Activated naive CD8-positive, alpha-beta T cell treated with anti-CD3 and anti-CD28 coated beads for 36 hours (primary cell): ENCODE measurements around the gene NR1I2. TPM values are rescaled to one million over a fixed set of nuclear protein-coding genes. Genes with fewer than 3 reads are reported as not detected.

Source experiments
- DNase-seq: peaks from one replicate; pipeline ENCODE4 v3.0.0; 2021
- H3K27ac Mint-ChIP-seq: one replicate; pipeline ENCODE4 v1.8.0; 2022; ENCODE audit warnings: mild to moderate bottlenecking, moderate library complexity, mixed read lengths
- H3K27me3 Mint-ChIP-seq: one replicate; pipeline ENCODE4 v1.8.0; 2022; ENCODE audit warnings: mild to moderate bottlenecking, mixed read lengths
- H3K36me3 Mint-ChIP-seq: one replicate; pipeline ENCODE4 v1.8.0; 2021; ENCODE audit warnings: mild to moderate bottlenecking, mixed read lengths
- H3K4me1 Mint-ChIP-seq: one replicate; pipeline ENCODE4 v1.8.0; 2021; ENCODE audit warnings: mixed read lengths
- H3K4me3 Mint-ChIP-seq: one replicate; pipeline ENCODE4 v1.8.0; 2022; ENCODE audit warnings: mild to moderate bottlenecking, moderate library complexity, mixed read lengths
- H3K9me3 Mint-ChIP-seq: one replicate; pipeline ENCODE4 v1.8.0; 2022; ENCODE audit warnings: mixed read lengths
- total RNA-seq, 2 experiments: library from RNA; stranded (reverse); gene quantifications; one replicate each; pipeline ENCODE4 v1.2.3, GENCODE V29; 2021

Gene NR1I2
- total RNA-seq: 1 to 10 TPM; 1.2 to 1.4 TPM

GRCh38 chr3:119781330-119782198 is at the start of gene NR1I2:
NR1I2 (plus strand) TSS chr3:119782101.
- H3K4me1 Mint-ChIP-seq: peaks cover 11% of the 10 kb centered on the region
- H3K36me3 Mint-ChIP-seq: no peaks in the 10 kb centered on the region
- H3K9me3 Mint-ChIP-seq: peaks cover under 1% of the 10 kb centered on the region
- no peak within 1 kb of the TSS for H3K4me3 Mint-ChIP-seq
- DNase-seq: no peak
- no peak within 1 kb of the TSS for H3K27ac Mint-ChIP-seq
- no peaks in the 10 kb centered on the region for H3K27me3 Mint-ChIP-seq

- Mint-ChIP-seq H3K9me3 (no peaks in the 10 kb centered on the region), H3K27me3 (no peaks in the 10 kb centered on the region), H3K36me3 (no peaks in the 10 kb centered on the region), H3K4me1 (no peaks in the 10 kb centered on the region), H3K4me3 (no peak overlapping the region), H3K27ac (no peak overlapping the region)
- no peak for DNase-seq
Measured at GRCh38 chr3:119733812-119734211, 48.1 kb upstream of the NR1I2 start.

- no peak overlapping the region for H3K4me3 Mint-ChIP-seq
- H3K36me3 Mint-ChIP-seq: no peaks in the 10 kb centered on the region
- no peak for DNase-seq
- H3K27ac Mint-ChIP-seq: no peak overlapping the region
- no peaks in the 10 kb centered on the region for H3K4me1 Mint-ChIP-seq
- no peaks in the 10 kb centered on the region for H3K9me3 Mint-ChIP-seq
- peaks cover 24% of the 10 kb centered on the region for H3K27me3 Mint-ChIP-seq
Measured at GRCh38 chr3:119738741-119739140, 43.2 kb upstream of the NR1I2 start.

- no peak for DNase-seq
- Mint-ChIP-seq H3K4me3 (no peak overlapping the region), H3K9me3 (no peaks in the 10 kb centered on the region), H3K4me1 (no peaks in the 10 kb centered on the region), H3K27me3 (peaks cover 30% of the 10 kb centered on the region), H3K27ac (no peak overlapping the region), H3K36me3 (no peaks in the 10 kb centered on the region)
Measured at GRCh38 chr3:119741657-119742590, 40.0 kb upstream of the NR1I2 start.

- H3K27me3 Mint-ChIP-seq: peaks cover 42% of the 10 kb centered on the region
- H3K4me3 Mint-ChIP-seq: no peak overlapping the region
- no peaks in the 10 kb centered on the region for H3K9me3 Mint-ChIP-seq
- DNase-seq: no peak
- H3K4me1 Mint-ChIP-seq: no peaks in the 10 kb centered on the region
- H3K27ac Mint-ChIP-seq: no peak overlapping the region
- no peaks in the 10 kb centered on the region for H3K36me3 Mint-ChIP-seq
Measured at GRCh38 chr3:119743921-119744320, 38.0 kb upstream of the NR1I2 start.

- H3K36me3 Mint-ChIP-seq: no peaks in the 10 kb centered on the region
- no peak overlapping the region for H3K4me3 Mint-ChIP-seq
- H3K4me1 Mint-ChIP-seq: no peaks in the 10 kb centered on the region
- no peak for DNase-seq
- H3K27ac Mint-ChIP-seq: no peak overlapping the region
- H3K9me3 Mint-ChIP-seq: no peaks in the 10 kb centered on the region
- peaks cover 40% of the 10 kb centered on the region for H3K27me3 Mint-ChIP-seq
Measured at GRCh38 chr3:119745942-119746341, 36.0 kb upstream of the NR1I2 start.

- H3K27me3 Mint-ChIP-seq: peaks cover 36% of the 10 kb centered on the region
- H3K27ac Mint-ChIP-seq: no peak overlapping the region
- DNase-seq: no peak
- H3K36me3 Mint-ChIP-seq: no peaks in the 10 kb centered on the region
- H3K9me3 Mint-ChIP-seq: no peaks in the 10 kb centered on the region
- no peak overlapping the region for H3K4me3 Mint-ChIP-seq
- H3K4me1 Mint-ChIP-seq: no peaks in the 10 kb centered on the region
Measured at GRCh38 chr3:119746423-119746822, 35.5 kb upstream of the NR1I2 start.

- no peak overlapping the region for H3K27ac Mint-ChIP-seq
- H3K27me3 Mint-ChIP-seq: peaks cover 30% of the 10 kb centered on the region
- H3K4me1 Mint-ChIP-seq: no peaks in the 10 kb centered on the region
- DNase-seq: no peak
- H3K36me3 Mint-ChIP-seq: no peaks in the 10 kb centered on the region
- H3K4me3 Mint-ChIP-seq: no peak overlapping the region
- no peaks in the 10 kb centered on the region for H3K9me3 Mint-ChIP-seq
Measured at GRCh38 chr3:119747357-119747756, 34.5 kb upstream of the NR1I2 start.

GRCh38 chr3:119748991-119749390 is 32.9 kb upstream of the NR1I2 start:
- no peak for DNase-seq
- H3K36me3 Mint-ChIP-seq: no peaks in the 10 kb centered on the region
- H3K27ac Mint-ChIP-seq: no peak overlapping the region

GRCh38 chr3:119751423-119751822 is 30.5 kb upstream of the NR1I2 start:
- no peak overlapping the region for H3K4me3 Mint-ChIP-seq
- H3K4me1 Mint-ChIP-seq: no peaks in the 10 kb centered on the region
- no peak for DNase-seq
- H3K27me3 Mint-ChIP-seq: peaks cover 37% of the 10 kb centered on the region
- no peaks in the 10 kb centered on the region for H3K36me3 Mint-ChIP-seq
- no peak overlapping the region for H3K27ac Mint-ChIP-seq
- peaks cover 7% of the 10 kb centered on the region for H3K9me3 Mint-ChIP-seq

More at GRCh38 chr3:119748991-119749390, 32.9 kb upstream of the NR1I2 start:
- no peaks in the 10 kb centered on the region for H3K4me1 Mint-ChIP-seq
- peaks cover 27% of the 10 kb centered on the region for H3K27me3 Mint-ChIP-seq
- peaks cover 5% of the 10 kb centered on the region for H3K9me3 Mint-ChIP-seq
- H3K4me3 Mint-ChIP-seq: no peak overlapping the region

GRCh38 chr3:119759962-119760361 is 21.9 kb upstream of the NR1I2 start:
- Mint-ChIP-seq H3K27me3 (peaks cover 48% of the 10 kb centered on the region), H3K4me1 (no peaks in the 10 kb centered on the region), H3K9me3 (peaks cover 8% of the 10 kb centered on the region), H3K36me3 (peaks cover 3% of the 10 kb centered on the region), H3K27ac (no peak overlapping the region), H3K4me3 (no peak overlapping the region)
- no peak for DNase-seq

- Mint-ChIP-seq H3K9me3 (peaks cover 8% of the 10 kb centered on the region), H3K4me1 (no peaks in the 10 kb centered on the region), H3K27me3 (peaks cover 38% of the 10 kb centered on the region), H3K4me3 (no peak overlapping the region), H3K27ac (no peak overlapping the region), H3K36me3 (peaks cover 3% of the 10 kb centered on the region)
- no peak for DNase-seq
Measured at GRCh38 chr3:119762876-119763275, 19.0 kb upstream of the NR1I2 start.

GRCh38 chr3:119763466-119763865 is 18.4 kb upstream of the NR1I2 start:
- Mint-ChIP-seq H3K9me3 (peaks cover 8% of the 10 kb centered on the region), H3K27me3 (peaks cover 38% of the 10 kb centered on the region), H3K36me3 (peaks cover 3% of the 10 kb centered on the region), H3K4me3 (no peak overlapping the region), H3K27ac (no peak overlapping the region), H3K4me1 (no peaks in the 10 kb centered on the region)
- DNase-seq: no peak

GRCh38 chr3:119765239-119765638 is 16.7 kb upstream of the NR1I2 start:
- H3K4me3 Mint-ChIP-seq: no peak overlapping the region
- peaks cover 3% of the 10 kb centered on the region for H3K36me3 Mint-ChIP-seq
- no peak overlapping the region for H3K27ac Mint-ChIP-seq
- peaks cover 7% of the 10 kb centered on the region for H3K9me3 Mint-ChIP-seq
- H3K4me1 Mint-ChIP-seq: no peaks in the 10 kb centered on the region
- H3K27me3 Mint-ChIP-seq: peaks cover 31% of the 10 kb centered on the region
- no peak for DNase-seq

- H3K27ac Mint-ChIP-seq: no peak overlapping the region
- no peaks in the 10 kb centered on the region for H3K36me3 Mint-ChIP-seq
- H3K9me3 Mint-ChIP-seq: no peaks in the 10 kb centered on the region
- no peak for DNase-seq
- no peak overlapping the region for H3K4me3 Mint-ChIP-seq
- peaks cover 8% of the 10 kb centered on the region for H3K27me3 Mint-ChIP-seq
- H3K4me1 Mint-ChIP-seq: no peaks in the 10 kb centered on the region
Measured at GRCh38 chr3:119767936-119768601, 13.8 kb upstream of the NR1I2 start.
